HEK293T (cell line): Measurements from ENCODE around the gene CMTM1.
A peak's percentile ranks its signal among the peaks of the same experiment; 100 is the strongest.

Source experiments
- CTCF ChIA-PET: fragments of 350-600 bp; formaldehyde crosslinking; extraction: SDS; loops from one replicate; lab custom pipeline; 2021; ENCODE audit warnings: antibody characterized with exemption, inconsistent platforms; lab: Yijun Ruan, JAX
- POLR2A ChIA-PET: fragments of 350-600 bp; formaldehyde crosslinking; extraction: SDS; loops from one replicate; lab custom pipeline; 2020; ENCODE audit warnings: antibody characterized with exemption, inconsistent platforms; lab: Yijun Ruan, JAX
- DNase-seq: peaks from one replicate; pipeline ENCODE4 v3.0.0; 2012; ENCODE audit warnings: mixed read lengths; ENCODE audit errors: extremely low spot score
- ARNT ChIP-seq: fragments of 450-650 bp; IDR thresholded peaks from 2 replicates; pipeline ENCODE4 v1.6.1; 2017; ENCODE audit warnings: mild to moderate bottlenecking
- BHLHE40 ChIP-seq: fragments of 450-650 bp; IDR thresholded peaks from 2 replicates; pipeline ENCODE4 v1.6.1; 2016; ENCODE audit warnings: mild to moderate bottlenecking, moderate library complexity, borderline replicate concordance
- CTBP1 ChIP-seq: fragments of 450-650 bp; IDR thresholded peaks from 2 replicates; pipeline ENCODE4 v1.6.1; 2016; ENCODE audit warnings: borderline replicate concordance
- ELF4 ChIP-seq: fragments of 450-650 bp; IDR thresholded peaks from 2 replicates; pipeline ENCODE4 v1.6.1; 2017; ENCODE audit warnings: antibody characterized with exemption
- FOXA1 ChIP-seq: fragments of 450-650 bp; IDR thresholded peaks from 2 replicates; pipeline ENCODE4 v1.6.1; 2016; ENCODE audit warnings: mild to moderate bottlenecking
- FOXK2 ChIP-seq: fragments of 450-650 bp; IDR thresholded peaks from 2 replicates; pipeline ENCODE4 v1.6.1; 2016; ENCODE audit warnings: mild to moderate bottlenecking
- FOXM1 ChIP-seq: fragments of 450-650 bp; IDR thresholded peaks from 2 replicates; pipeline ENCODE4 v1.6.1; 2017; ENCODE audit warnings: mild to moderate bottlenecking, borderline replicate concordance
- HDGF ChIP-seq: fragments of 450-650 bp; IDR thresholded peaks from 2 replicates; pipeline ENCODE4 v1.6.1; 2017; ENCODE audit warnings: antibody characterized with exemption, borderline replicate concordance
- L3MBTL2 ChIP-seq: fragments of 450-650 bp; conservative IDR thresholded peaks from 2 replicates; pipeline ENCODE4 v1.6.1; 2016; ENCODE audit warnings: mild to moderate bottlenecking
- LEF1 ChIP-seq: fragments of 450-650 bp; IDR thresholded peaks from 2 replicates; pipeline ENCODE4 v1.6.1; 2017; ENCODE audit warnings: mild to moderate bottlenecking, borderline replicate concordance
- NFRKB ChIP-seq: fragments of 450-650 bp; IDR thresholded peaks from 2 replicates; pipeline ENCODE4 v1.6.1; 2016; ENCODE audit warnings: mild to moderate bottlenecking, moderate library complexity
- SP1 ChIP-seq: fragments of 450-650 bp; IDR thresholded peaks from 2 replicates; pipeline ENCODE4 v1.6.1; 2017
- SUZ12 ChIP-seq: fragments of 450-650 bp; IDR thresholded peaks from 2 replicates; pipeline ENCODE4 v1.6.1; 2016; ENCODE audit warnings: mild to moderate bottlenecking
- TARDBP ChIP-seq: fragments of 450-650 bp; IDR thresholded peaks from 2 replicates; pipeline ENCODE4 v1.6.1; 2016
- ZNF384 ChIP-seq: fragments of 450-650 bp; IDR thresholded peaks from 2 replicates; pipeline ENCODE4 v1.6.1; 2016
- TF ChIP-seq, protein P1 (sequence below): fragments of 450-650 bp; IDR thresholded peaks from 2 replicates; pipeline ENCODE4 v1.6.1; 2016

CMTM1 gene

DNA sequence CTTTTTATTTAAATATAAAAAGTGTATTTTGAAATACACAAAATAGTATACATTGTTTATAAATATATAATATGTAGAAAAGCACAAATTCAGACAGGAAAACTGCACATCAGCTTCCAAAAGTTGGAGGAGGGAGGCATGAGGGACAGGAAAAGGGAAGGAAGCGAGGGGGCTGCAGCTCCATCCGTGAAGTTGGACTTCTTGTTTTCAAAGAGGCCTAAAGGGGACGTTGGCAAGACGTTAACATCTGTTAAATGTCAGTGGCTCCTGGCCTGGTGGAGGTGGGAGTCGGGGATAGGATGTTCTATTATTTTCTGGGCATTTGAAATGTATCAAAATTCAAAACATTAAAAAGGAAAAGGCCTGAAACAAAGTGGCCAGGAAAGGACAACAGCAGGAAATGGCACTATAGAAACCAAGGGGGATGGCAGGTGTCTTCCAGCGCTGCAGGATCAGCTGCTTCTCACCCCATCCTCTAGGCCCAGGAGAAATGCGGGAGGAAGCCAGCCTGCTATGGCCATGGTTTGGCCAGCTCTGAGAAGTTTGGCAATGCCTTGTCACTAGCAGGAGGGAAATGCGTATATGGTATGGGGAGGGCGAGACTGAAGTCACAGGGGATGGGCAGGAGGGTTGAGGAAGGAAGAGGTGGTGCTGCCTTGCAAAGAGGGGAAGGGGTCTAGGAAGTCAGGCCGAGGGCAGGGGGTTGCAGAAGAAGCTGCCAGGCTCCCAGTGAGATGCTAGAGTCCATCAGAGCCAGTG, 19.4 kb downstream of the CMTM1 start:
- CTCF ChIA-PET = interaction anchor here (0.9 kb wide), 1 partner anchor 23 kb away, joined by 5 read pairs; no protein-coding TSS in a partner anchor
- no peak for DNase-seq
- POLR2A ChIA-PET = no interaction called here
- no peak for TF ChIP-seq ELF4
- TF ChIP-seq ARNT = no peak
- TF ChIP-seq BHLHE40 = no peak
- TF ChIP-seq SUZ12 = no peak
- TF ChIP-seq, protein P1, sequence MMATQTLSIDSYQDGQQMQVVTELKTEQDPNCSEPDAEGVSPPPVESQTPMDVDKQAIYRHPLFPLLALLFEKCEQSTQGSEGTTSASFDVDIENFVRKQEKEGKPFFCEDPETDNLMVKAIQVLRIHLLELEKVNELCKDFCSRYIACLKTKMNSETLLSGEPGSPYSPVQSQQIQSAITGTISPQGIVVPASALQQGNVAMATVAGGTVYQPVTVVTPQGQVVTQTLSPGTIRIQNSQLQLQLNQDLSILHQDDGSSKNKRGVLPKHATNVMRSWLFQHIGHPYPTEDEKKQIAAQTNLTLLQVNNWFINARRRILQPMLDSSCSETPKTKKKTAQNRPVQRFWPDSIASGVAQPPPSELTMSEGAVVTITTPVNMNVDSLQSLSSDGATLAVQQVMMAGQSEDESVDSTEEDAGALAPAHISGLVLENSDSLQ = no peak
- no peak for TF ChIP-seq SP1
- no peak for TF ChIP-seq TARDBP
- TF ChIP-seq HDGF = no peak
- no peak for TF ChIP-seq LEF1
- TF ChIP-seq ZNF384 = no peak
- TF ChIP-seq NFRKB = no peak
- TF ChIP-seq L3MBTL2 = no peak
- TF ChIP-seq FOXK2 = no peak
- TF ChIP-seq FOXM1 = no peak
- TF ChIP-seq CTBP1 = no peak
- TF ChIP-seq FOXA1 = no peak

DNA sequence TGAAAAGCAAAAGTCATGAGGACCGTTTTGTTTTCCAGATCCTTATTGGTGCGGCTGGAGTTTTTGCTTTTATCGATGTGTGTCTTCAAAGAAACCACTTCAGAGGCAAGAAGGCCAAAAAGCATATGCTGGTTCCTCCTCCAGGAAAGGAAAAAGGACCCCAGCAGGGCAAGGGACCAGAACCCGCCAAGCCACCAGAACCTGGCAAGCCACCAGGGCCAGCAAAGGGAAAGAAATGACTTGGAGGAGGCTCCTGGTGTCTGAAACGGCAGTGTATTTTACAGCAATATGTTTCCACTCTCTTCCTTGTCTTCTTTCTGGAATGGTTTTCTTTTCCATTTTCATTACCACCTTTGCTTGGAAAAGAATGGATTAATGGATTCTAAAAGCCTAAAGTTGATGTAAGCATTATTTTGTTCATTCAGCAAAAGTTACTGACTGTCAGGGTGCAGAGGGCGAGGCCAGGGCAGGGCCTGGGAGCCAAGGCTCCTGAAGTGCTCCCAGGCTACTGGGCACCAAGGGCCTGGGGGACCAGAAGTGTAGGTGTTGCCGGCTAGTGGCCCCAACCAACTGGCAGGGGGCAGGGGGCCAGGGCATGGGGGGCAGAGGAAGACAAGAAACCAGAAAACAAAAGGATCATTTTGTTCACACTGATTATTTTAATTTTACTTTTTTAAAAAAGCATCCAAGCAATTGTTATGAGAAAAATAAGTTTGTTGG, 21.8 kb downstream of the CMTM1 start:
- no peak for DNase-seq
- ChIA-PET CTCF (no interaction called here), POLR2A (no interaction called here)
- no peak for TF ChIP-seq FOXM1
- TF ChIP-seq, protein P1 = no peak
- no peak for TF ChIP-seq FOXK2
- no peak for TF ChIP-seq SUZ12
- TF ChIP-seq BHLHE40 = no peak
- no peak for TF ChIP-seq FOXA1
- TF ChIP-seq CTBP1 = no peak
- no peak for TF ChIP-seq TARDBP
- no peak for TF ChIP-seq HDGF
- no peak for TF ChIP-seq L3MBTL2
- TF ChIP-seq ELF4 = no peak
- no peak for TF ChIP-seq LEF1
- no peak for TF ChIP-seq NFRKB
- no peak for TF ChIP-seq SP1
- TF ChIP-seq ZNF384 = no peak
- no peak for TF ChIP-seq ARNT

DNA sequence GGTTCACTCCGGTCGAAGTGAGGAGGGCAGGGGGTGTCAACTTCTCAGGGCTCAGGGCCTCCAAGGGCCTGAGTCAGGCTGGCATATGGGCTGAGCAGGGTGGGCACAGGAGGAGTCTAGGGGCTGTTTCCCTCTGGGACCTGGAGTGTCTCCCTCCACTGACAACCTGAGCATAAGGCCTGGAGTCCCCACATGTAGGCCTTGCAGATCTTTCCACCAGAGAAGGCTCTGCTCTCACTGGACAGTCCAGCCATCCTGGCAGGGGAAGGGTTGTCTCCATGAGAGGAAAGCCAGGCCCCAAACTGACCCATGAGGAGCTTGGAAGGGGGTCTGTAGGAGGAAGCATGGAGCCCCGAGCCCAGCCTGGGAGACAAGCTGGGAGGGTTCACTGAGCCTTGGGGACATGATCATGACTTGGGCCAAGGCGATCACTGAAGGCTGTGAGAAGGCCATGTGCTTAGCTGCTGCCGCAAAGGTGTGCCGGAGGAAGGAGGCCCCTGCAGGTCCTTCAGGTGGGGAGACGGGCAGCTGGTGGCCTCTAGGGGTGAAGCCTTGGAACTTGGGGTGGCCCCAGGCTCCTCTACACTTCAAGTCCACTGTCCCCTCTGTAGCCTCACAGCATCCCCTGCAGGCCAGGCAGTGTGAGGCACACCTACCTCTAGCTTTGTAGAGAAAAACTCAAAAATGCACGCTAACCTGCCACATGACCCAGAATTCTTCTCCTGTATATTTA, 22.9 kb downstream of the CMTM1 start:
- TF ChIP-seq, protein P1 = no peak
- TF ChIP-seq ZNF384 = no peak
- TF ChIP-seq ARNT = no peak
- no peak for TF ChIP-seq BHLHE40
- DNase-seq = peak; percentile 31
- POLR2A ChIA-PET = interaction anchor here (2.1 kb wide), 1 partner anchor 37 kb away, joined by 8 read pairs; the partner anchor contains the start of gene CKLF
- CTCF ChIA-PET = no interaction called here

DNA sequence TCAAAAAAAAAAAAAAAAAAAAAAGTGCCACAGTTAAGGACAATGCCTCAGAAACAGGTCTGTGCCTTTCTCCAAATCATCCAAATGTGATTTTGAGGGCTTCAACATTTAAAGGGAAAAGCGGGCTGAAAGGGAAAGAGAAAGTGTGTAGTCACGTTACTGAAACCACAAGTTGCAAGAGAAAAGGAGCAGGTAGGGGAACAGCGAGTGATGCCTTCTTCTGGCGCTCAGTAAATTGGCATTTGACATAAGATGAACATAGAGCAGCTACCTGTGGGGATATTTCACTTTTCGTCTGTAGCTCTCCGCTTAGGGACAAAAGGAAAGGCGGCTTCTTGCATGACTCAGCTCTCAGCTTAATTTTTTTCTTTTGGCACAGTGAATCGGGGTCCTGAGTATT, 24.1 kb downstream of the CMTM1 start:
- DNase-seq = no peak
- TF ChIP-seq HDGF = no peak
- TF ChIP-seq SUZ12 = no peak
- TF ChIP-seq ARNT = no peak
- POLR2A ChIA-PET = interaction anchor here (2.1 kb wide), 1 partner anchor 38 kb away, joined by 8 read pairs; the partner anchor contains the start of gene CKLF
- CTCF ChIA-PET = interaction anchor here (0.7 kb wide), 1 partner anchor 18 kb away, joined by 4 read pairs; no protein-coding TSS in a partner anchor

DNA sequence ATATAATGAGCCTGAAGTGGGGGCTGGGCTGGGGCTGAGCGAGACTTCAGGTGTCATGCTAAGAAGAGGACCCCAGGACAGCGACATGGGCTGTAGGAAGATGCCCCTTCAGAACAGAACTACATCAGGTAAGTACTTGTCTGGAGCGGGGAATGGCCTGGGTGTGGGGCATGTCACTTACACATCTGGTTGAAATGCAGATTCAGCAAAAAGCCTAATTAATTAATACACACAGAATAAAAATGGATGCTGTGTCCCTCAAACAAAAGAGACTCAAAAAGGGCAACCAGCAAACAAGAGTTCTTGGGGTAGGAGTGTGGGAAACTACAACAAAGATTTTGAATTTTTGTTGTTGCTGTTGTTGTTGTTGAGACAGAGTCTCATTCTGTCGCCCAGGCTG, 24.8 kb downstream of the CMTM1 start:
- POLR2A ChIA-PET = no interaction called here
- CTCF ChIA-PET = interaction anchor here (0.7 kb wide), 1 partner anchor 17 kb away, joined by 4 read pairs; no protein-coding TSS in a partner anchor
- no peak for TF ChIP-seq FOXA1
- TF ChIP-seq HDGF = no peak
- TF ChIP-seq FOXM1 = no peak
- TF ChIP-seq, protein P1 = no peak
- no peak for DNase-seq
